HG03060 (cell line): ENCODE results near the gene TYROBP.
"Not testable (repeated sequence)": the region's sequence is repeated elsewhere in the genome, so short reads cannot be mapped to it uniquely, and the experiment has no call there.

Experiments
- ATAC-seq: cut with Tn5 transposase; IDR thresholded peaks from one replicate; pipeline ENCODE4 v1.9.1; 2021; ENCODE audit warnings: low read depth, moderate number of reproducible peaks; ENCODE audit not compliant: unreplicated experiment

Gene TYROBP

DNA sequence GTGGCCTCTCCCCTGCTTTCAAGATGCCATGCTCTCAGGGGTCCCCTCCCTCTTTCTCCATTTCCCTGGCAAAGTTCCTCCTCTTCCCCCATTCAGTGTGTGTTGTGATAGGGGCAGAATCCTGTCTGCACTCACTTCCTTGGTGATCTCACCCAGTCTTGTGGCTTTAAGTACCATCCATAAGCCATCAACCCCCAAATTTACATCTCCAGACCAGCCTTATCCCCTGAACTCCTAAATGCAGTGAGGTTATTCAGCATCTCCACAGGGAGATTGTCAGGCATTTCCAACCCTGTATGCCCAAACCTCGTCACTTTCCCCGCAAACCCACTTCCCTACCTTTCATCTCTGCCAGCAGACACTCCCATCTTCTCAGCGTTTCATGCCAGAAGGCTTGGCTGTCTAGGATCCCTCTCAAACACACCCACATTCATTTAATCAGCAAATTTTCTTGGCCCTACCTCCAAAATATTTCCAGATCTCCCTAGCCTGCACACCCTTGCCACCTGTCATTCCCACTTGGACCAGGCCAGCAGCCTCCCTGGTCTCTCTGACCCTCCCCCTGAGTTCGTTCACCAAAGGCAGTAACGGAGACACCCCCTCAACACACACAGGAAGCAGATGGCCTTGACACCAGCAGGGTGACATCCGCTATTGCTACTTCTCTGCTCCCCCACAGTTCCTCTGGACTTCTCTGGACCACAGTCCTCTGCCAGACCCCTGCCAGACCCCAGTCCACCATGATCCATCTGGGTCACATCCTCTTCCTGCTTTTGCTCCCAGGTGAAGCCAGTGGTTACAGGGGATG is 6.0 kb downstream of the TYROBP start, which contains the start of gene HCST:
HCST (plus strand) TSS at position 676 of the 808 bp plus-strand sequence; CDS start at position 741, 65 bp downstream.
- no peak for ATAC-seq

DNA sequence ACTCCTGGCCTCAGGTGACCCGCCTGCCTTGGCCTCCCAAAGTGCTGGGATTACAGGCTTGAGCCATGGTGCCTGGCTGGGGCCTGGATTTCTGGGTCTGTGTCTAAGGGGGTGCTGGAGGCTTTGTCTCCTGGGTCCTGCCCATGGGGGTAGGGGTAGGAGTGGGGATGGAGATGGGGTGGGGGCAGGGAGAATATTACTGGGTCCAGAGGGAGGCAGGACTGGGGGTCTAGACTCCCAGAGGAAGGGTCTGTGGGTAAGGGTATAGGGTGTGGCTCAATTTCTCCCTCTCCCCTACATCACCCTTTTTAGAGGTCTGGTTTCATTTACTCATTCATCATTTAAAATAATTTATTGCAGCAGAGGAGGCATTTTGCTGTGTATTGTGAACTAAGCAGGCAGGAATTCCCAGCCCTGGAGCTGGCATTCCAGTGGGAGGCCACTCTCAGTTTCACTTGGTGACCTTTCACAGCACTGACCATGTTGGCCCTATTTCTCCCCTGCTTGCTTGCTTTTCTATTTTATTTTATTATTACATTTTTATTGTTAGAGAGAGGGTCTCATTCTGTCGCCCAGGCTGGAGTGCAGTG is 6.9 kb downstream of the TYROBP start:
- ATAC-seq = no peak

DNA sequence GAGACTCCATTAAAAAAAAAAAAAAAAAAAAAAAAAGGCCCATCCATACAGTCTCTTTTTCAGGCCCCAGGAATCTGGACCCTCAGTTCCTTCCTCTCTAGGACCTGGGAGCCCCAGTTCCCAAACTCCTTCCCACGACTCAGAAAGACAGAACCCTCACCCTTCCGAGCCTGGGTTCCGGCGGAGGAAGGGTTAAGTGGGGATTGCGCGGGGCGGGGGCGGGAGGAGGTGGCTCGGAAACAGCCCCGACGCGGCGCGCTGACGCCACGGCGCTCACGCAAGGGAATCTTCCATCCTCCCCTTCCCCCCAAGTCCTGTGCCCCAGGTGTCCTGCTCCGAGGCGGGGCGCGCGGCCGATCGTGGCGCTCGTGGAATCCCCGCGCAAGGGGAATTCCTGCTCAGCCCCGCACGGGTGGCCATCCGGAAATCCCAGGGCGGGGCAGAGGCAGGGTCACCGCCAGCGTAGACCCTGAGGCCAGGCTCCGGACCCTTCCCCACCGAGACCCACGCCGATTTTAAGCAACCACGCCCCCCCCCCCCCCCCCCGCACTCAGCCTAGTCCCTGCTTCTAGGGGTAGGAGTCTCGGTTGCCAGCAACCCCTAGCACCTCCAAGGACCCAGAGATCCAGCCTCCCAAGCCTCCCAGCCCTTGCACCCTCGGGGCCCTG is 8.4 kb downstream of the TYROBP start:
- ATAC-seq = no peak

DNA sequence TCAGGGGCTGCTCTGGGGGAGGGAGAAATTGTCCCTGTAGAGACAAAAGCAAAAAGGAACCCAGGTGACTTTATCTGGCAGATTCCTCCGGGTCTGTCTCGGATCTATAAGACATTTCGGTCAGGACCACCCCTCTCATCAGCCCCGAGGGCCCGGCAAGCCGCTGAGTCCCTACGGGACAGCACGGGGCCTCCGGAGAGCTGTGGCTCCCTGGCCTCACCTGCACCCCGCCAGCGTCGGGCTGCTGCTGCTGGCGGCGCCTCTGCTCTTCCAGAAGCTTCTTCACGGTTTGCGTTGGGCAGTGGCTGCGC is 9.6 kb downstream of the TYROBP start:
- no peak for ATAC-seq

DNA sequence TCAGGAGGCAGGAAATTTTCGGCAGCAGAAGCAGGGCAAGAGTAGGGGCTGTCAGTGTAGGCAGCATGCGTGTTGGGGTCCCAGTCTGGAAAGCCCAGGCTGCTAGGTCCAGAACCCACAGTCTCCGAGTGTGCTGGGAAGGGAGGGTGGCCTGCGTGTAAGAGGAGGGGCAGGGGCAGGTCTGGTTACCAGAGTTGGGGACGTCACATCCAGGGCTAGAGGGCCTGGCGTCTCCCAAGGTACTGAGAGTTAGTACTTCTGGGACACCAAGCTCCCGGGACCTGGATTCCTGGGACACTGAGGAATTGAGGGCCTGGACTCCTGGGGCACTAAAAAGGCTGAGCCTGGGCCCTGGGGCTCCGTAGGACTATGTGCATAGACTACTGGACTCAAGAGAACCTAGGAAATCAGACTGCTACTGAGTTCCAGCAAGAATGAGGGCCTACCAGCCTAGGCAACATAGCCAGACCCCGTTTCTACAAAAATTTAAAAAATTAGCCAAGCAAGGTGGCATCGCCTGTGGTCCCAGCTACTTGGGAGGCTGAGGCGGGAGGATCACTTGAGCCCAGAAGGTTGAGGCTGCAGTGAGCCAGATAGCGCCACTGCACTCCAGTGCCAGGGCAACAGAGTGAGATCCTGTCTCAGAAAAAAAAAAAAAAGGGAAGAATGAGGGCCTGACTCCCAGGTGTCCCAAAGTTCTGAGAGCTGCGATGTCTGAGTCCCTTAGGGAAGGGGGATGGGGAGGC is 10.2 kb downstream of the TYROBP start:
- no peak for ATAC-seq

DNA sequence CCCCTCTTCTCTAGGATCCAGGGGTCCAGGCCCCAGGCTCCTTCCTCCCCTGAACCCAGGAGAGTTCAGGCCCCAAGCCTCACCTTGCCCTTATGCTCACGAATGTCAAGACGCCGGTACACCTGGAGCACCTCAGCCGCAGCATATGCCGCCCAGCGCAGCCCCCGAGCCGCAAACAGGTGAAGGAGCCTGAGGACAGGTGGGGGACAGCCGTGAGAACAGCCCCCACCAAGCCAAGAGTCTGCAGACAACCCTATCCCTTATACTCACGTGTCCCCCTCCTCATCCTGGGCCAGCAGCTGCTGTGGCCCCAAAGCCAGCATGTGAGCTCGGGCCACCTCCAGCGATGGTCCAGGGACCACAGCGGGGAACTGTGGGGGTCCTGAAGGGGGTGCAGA is 11.5 kb downstream of the TYROBP start:
- no peak for ATAC-seq

DNA sequence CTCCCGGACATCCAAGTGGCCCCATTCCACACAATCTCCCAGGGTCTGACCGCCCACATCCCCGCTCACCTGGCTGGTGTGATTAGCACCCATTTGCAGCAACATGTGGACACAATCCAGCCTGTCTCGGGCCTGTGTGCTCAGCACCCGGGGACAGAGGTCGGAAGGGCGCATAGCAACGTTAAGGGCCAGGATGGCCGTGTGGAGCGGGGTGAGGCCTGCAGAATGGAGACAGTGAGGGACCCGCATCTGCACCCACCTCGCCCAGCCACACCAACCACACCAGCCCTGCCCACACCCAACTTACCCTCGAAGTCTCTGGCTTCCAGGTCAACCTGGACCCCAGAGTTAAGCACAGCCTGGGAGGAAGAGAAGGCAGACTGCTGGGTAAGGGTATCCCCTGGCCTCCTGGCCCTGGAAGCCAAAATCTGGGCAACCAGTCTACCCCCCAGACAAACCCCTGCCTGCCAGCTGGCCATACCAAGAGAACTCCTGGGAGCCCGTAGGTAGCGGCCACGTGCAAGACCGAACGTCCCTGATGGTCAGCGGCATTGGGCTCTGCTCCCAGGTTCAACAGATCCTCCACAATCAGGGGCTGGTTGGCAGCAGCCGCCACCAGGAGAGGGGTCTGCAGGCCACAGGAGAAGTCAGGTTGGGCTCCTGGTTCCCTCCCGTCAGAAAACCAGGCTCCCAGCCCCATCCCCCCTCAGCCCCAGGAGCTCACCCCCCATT is 12.0 kb downstream of the TYROBP start:
- ATAC-seq = no peak

DNA sequence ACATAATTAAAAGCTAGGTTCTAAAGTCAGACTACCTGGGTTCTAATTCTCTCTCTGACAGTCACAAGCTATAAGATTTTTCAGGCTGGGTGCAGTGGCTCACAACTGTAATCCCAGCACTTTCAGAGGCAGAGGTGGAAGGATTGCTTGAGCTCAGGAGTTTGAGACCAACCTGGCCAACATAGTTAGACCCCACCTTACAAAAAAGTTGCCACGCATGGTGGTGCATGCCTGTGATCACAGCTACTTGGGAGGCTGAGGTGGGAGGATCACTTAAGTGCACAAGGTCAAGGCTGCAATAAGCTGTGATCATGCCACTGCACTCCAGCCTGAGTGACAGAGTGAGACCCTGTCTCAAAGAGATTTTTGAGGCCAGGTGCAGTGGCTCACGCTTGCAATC is 13.8 kb downstream of the TYROBP start:
- ATAC-seq = no peak

DNA sequence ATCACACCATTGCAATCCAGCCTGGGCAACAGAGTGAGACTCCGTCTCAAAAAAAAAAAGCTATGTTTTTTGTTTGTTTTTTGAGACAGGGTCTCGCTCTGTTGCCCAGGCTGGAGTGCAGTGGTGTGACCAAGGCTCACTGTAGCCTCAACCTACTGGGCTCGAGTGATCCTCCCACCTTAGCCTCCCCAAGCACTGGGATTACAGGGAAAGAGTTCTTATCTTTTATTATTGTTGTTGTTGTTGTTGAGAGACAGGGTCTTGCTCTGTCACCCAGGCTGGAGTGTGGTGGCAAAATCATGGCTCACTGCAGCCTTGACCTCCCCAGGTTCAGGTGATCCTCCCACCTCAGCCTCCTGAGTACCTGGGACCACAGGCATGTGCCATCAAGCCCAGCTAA is 16.3 kb downstream of the TYROBP start:
- ATAC-seq = not testable (repeated sequence)

DNA sequence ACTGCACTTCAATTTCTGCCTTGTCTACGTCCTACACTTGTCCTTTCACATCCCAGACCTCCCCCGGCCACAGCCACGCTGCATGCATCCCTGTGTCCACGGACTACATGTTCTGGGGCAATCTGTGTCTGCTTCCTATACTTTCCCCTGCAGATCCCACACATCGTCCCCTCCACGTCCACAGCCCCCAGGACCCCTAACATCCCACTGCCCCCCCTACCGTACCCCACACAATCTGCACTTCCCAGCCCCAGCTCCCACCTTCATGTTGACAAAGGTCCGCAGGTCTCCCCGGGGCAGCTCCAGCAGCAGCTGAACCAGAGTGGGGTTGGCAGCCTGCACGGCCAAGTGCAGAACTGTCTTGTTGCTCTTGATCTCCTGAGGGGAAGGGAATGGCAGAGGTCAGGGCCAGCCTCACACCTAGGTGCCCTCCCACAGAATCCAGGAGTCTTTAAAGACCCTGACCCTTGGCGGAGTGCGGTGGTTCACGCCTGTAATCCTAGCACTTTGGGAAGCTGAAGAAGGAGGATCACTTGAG is 17.9 kb downstream of the TYROBP start:
- no peak for ATAC-seq

DNA sequence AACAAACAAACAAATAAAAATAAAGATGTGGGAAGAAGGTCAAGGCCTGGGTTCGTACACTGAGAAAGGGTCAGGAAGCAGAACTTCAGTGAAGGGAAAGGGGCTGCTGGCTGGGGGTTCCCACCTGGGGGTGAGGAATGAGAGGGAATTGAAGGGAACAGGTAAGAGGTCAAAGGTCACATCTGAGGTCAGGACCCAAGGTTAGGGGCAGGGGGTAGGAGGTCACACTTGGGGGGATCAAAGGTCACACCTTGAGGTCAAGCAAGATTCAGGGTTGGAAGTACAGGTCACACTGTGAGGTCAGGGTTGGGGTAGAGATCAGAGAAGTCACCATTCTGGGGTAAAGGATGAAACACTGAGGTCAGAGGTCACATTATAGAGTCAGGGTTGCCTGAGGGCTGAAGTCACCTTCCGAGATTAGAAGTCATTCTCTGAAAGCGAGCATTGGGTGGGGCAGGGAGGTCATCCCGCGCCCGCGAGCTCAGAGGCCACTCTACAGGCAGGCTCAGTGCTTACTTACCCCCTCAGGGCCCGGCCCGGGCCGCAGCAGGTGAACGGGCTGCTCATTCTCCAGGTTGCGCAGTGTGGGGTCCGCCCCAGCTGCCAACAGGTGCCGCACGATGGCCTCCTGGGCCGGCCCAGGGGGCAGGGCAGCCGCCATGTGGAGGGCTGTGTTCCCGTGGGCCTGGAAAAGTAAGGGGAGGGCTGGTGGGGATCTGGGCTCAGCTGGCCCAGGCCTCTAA is 18.6 kb downstream of the TYROBP start:
- ATAC-seq = no peak

DNA sequence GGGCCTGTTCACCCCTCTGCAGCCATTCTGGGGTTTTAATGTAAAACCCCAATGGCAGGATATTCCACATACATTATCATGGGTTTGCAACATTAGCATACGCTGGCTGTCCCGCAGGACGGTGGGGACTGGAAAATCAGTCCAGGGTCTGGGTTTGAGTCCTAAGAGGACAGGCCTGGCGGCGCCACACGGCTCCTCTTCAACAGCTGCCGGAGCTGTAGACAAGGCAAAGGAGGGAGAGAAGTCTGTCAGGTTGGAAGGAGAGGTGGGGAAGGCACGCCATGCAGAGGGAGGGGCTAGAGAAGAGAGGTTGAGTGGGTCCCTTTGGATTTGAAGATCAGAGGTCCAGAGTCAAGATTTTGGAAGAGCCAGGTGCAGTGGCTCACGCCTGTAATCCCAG is 19.7 kb downstream of the TYROBP start:
- no peak for ATAC-seq

DNA sequence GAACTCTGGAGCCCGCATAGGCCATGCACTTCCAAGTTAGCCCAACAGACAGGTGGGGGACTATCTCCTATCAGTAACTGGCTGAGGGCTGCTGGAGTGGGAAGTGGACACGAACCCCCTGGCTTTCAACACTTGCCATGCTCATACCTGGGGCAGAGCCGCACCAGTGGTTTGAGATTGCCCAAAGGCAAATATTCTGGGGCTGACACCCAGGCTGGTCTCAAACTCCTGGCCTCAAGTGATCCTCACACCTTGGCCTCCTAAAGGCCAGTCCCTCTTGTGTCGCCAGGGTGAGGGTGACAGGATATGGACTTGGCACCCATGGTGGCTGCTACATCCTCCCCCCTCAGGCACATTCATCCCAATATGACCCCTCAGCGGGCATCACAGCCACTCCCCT is 20.9 kb downstream of the TYROBP start:
- ATAC-seq = no peak

DNA sequence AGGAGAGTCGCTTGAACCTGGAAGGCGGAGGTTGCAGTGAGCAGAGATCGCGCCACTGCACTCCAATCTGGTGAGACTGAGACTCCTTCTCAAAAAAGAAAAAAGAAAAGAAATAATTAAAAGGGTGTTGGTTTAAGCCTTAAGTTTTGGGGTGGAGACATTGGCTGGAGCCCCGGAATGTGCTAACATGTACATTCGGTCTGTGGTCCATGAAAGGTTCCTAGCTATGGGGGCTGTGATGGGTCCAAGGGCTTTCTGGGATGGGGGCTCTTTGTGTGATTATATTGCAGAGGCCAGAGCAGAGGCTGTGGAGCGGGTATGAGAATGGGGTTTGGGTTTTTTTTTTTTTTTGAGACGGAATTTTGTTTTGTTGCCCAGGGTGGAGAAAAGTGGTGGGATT is 22.2 kb downstream of the TYROBP start:
- ATAC-seq = no peak

DNA sequence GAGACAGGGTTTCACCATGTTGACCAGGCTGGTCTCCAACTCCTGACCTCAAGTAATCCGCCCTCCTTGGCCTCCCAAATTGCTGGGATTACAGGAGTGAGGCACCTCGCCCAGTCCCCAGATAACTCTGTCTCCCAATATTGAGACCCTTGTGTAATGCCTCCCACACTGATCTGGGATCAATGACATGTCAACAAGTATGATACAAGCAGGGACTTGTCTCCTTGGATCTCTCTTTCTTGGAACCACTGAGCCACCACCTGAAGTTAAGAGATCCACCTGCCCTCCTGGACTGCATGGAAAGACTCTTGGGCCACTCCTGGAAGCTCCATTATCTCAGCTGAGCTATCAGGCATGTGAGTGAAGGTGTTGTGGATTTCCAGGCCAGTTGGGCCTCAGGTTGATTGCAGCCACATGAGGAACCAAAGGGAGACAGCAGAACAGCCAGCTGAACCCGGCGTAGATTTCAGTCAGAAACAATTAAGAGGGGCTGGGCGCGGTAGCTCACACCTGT is 22.8 kb downstream of the TYROBP start:
- ATAC-seq = no peak

DNA sequence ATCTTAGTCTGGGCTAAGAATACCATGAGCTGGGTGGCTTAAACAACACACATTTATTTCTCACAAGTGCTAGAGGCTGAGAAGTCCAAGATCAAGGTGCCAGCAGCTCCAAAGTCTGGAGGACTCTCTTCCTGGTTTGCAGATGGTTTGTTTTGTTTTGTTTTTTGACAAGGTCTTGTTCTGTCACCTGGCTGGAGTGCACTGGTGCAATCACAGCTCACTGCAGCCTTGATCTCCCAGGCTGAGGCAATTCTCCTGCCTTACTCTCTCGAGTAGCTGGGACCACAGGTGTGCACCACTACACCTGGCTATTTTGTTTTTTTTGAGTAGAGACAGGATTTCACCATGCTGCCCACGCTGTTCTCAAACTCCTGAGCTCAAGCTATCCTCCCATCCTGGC is 24.2 kb downstream of the TYROBP start:
- no peak for ATAC-seq

DNA sequence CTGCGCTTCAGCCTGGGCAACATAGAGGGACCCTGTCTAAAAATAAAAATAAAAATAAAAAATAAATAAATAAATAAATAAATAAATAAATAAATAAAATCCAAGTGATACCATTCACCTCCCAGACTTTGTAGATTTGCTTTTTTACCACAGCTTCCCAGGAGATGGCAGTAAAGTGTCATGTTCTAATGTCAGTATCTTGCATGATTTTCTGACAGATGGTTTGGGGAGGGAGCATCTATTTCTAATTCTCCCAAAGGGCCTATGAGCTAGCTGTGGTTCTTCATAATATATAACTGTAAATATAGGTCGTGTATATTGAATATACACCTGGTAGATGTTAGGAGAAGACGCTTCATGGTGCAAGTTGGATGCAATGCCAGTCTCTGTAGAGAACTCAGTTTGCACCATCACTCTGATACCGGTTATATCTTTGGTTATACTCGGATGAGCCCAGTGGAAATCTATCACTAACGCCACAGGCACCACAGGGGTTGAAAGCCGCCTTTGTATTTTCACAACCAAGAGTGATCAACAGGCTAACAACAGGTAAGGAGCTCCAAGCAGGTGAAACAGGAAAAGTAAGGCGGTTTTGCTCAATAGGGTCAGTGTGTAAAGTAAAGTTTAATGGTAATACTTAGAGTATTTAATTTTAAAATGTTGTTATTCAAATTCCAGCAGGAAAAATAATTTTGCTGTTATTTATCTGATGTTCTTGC is 25.8 kb downstream of the TYROBP start:
- ATAC-seq = no peak

DNA sequence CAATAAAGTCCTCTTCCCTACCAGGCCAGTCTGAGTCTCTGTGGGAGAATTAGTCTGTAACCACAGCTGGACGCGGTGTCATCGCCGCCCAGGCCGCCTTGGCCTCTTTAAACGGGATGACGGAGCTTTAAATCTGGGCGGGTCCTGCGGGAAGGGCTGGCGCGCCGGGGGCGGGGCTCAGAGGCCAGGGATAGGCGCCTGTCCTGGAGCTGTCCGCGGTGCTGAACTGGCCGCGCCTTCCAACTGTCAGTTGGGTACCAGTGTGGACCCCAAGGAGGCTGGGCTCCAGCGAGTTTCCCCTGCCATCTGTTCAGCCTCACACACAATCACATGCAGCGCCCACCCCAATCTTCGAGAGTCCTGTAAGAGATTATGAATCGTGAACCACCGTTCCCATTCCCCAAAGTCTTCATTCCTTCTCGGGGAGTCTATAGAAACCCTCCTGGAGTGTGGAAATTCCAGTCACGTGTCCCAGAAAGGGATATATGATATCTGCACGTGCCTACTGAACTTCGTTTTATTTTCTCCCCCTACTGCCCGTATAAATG is 28.3 kb downstream of the TYROBP start:
- ATAC-seq = no peak
